NT2/D1 (cell line): Measurements from ENCODE around the gene DIP2C.

Source experiments
- DNase-seq: peaks from one replicate; pipeline ENCODE4 v3.0.0-alpha.2; 2011; ENCODE audit warnings: low read depth, low spot score
- H3K27me3 ChIP-seq: 2 replicates; pipeline ENCODE4 v1.6.0; 2011; ENCODE audit warnings: mild to moderate bottlenecking; ENCODE audit not compliant: insufficient read length, insufficient read depth
- H3K36me3 ChIP-seq: 2 replicates; pipeline ENCODE4 v1.6.1; 2011; ENCODE audit warnings: mild to moderate bottlenecking, low read length, mixed read lengths; ENCODE audit not compliant: insufficient read depth, insufficient read length
- H3K4me1 ChIP-seq: 2 replicates; pipeline ENCODE4 v1.5.1; 2011; ENCODE audit not compliant: insufficient read depth, insufficient read length
- H3K4me3 ChIP-seq: 2 replicates; pipeline ENCODE4 v1.5.1; 2011; ENCODE audit warnings: low read depth; ENCODE audit not compliant: insufficient read length
- H3K9ac ChIP-seq: 2 replicates; pipeline ENCODE4 v1.6.0; 2011; ENCODE audit warnings: low read depth; ENCODE audit not compliant: insufficient read length
- H3K9me3 ChIP-seq: 2 replicates; pipeline ENCODE4 v1.5.1; 2011; ENCODE audit warnings: mild to moderate bottlenecking, low read length; ENCODE audit not compliant: insufficient read depth
- SUZ12 ChIP-seq: IDR thresholded peaks from 2 replicates; pipeline ENCODE4 v1.6.1; 2011; ENCODE audit not compliant: insufficient read length, insufficient read depth; ENCODE audit errors: extremely low read depth
- YY1 ChIP-seq: IDR thresholded peaks from 2 replicates; pipeline ENCODE4 v1.6.1; 2011; ENCODE audit not compliant: insufficient read length, insufficient read depth
- ZNF274 ChIP-seq: IDR thresholded peaks from 2 replicates; pipeline ENCODE4 v1.6.1; 2011; ENCODE audit warnings: mild to moderate bottlenecking, low read depth, low read length

DIP2C gene

DNA sequence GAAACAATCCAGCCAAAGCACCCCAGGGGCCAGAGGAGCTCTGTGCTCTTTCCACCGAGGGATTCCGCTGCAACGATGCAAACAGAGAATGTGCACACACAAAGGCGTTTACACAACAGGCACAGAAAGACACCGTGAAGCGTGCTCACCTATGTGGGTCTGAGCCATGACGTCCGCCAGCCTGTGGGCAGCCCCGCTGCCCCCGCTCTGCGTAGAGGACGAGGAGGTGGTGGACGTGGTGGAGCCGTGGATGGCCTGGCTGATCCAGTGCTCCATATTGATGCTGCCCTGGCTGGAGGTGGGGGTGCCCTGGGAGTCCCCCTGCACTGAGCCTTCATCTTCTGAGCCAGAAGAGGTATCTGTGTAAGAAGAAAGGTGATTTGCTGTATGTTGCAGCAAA, 266.8 kb downstream of the DIP2C start:
- H3K36me3 ChIP-seq: peaks cover 17% of the 10 kb centered on the region
- H3K4me1 ChIP-seq: no peaks in the 10 kb centered on the region
- no peak overlapping the region for H3K9ac ChIP-seq
- TF ChIP-seq YY1 (no peak), ZNF274 (no peak), SUZ12 (no peak)
- H3K27me3 ChIP-seq: no peaks in the 10 kb centered on the region
- H3K9me3 ChIP-seq: no peaks in the 10 kb centered on the region
- no peak overlapping the region for H3K4me3 ChIP-seq
- no peak for DNase-seq

DNA sequence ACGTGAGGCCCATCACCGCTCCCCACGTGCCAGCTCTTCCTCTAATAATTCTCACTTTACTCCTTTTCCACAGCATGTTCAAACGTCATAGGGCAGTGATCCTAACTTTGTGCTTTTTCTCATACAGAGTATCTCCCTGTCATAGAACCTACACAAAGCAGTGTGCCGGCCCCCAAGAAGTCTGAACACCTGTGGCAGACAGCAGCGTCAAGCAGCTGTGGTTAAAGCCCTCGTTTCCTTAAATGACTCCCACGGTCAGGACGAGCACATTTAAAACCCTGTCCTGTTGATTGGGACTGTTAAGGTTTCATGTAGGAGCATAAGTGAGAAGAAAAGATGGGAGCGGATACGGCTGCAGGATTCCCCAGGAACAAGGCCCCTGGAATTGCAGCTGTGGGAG, 267.2 kb downstream of the DIP2C start:
- Histone ChIP-seq H3K4me1 (no peaks in the 10 kb centered on the region), H3K9ac (no peak overlapping the region), H3K4me3 (no peak overlapping the region), H3K27me3 (no peaks in the 10 kb centered on the region), H3K36me3 (peaks cover 17% of the 10 kb centered on the region), H3K9me3 (no peaks in the 10 kb centered on the region)
- TF ChIP-seq SUZ12: no peak
- no peak for TF ChIP-seq ZNF274
- TF ChIP-seq YY1: no peak
- no peak for DNase-seq

DNA sequence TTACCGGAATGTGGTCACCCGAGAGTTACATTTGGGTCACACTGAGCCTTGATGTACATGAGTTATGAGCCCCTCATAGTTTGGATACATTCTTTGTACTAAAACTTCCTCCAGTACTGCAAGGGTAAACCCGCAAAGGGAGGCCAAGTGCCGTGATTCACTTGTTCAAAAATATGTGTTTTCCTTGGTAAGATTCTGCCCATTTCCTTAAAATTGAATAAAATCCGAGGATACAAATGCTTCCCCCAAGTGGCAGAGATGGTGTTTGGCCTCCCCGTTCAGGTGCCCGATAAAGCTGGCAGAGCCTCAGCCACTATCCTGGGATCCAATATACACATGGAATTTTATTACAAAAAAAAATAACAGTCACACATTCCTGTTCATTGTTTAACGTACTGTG, 268.3 kb downstream of the DIP2C start:
- no peak overlapping the region for H3K9ac ChIP-seq
- no peaks in the 10 kb centered on the region for H3K9me3 ChIP-seq
- peaks cover 17% of the 10 kb centered on the region for H3K36me3 ChIP-seq
- H3K4me3 ChIP-seq: no peak overlapping the region
- TF ChIP-seq ZNF274: no peak
- TF ChIP-seq YY1: no peak
- no peak for TF ChIP-seq SUZ12
- no peaks in the 10 kb centered on the region for H3K27me3 ChIP-seq
- no peak for DNase-seq
- peaks cover 1% of the 10 kb centered on the region for H3K4me1 ChIP-seq

DNA sequence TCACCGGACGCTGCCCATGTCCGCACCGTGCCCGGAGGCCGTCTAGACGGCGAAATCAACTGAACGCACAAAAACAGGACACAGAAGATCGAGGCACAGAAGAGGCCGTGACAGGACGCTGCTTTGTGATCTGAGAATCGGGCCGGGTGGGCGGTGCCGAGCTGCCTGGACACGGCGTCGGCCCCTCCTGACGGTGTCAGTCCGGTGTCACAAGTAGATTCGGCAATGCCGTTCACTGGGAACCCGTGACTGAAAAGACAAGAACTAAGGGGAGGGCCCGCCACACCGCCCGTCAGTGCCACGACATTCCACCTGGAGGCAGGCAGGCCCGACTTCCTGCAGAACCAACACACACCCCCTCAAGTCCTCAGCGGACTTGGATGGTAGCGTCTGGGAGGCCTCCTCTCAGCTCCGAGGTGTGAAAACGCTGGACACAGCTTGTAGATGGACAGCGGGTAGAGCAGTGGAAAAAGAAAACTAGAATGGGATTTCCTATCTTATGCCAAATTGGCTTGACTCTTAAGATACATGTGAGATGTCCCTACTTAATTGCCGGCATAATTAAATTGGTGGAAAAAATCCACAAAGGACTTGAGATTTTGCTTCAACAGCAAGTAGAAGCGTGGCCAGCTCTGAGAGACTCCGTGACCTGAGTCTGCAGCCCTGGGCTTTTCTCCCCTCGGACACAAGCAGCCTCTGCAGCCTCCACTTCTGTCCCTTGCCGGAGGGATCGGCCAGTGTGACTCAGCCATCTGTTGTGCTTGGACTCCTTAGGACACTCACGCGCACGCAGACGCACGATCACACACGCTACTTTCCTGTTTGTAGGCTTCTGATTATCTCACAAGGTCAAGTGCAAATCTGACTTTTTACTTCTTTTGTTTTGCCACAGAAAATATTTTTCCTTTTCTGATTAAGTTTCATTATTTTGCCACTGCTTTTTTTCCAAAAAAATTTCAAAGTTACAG, 269.0 kb downstream of the DIP2C start:
- Histone ChIP-seq H3K9ac (no peak overlapping the region), H3K4me1 (peaks cover 3% of the 10 kb centered on the region), H3K4me3 (no peak overlapping the region), H3K36me3 (peaks cover 17% of the 10 kb centered on the region), H3K9me3 (no peaks in the 10 kb centered on the region), H3K27me3 (no peaks in the 10 kb centered on the region)
- DNase-seq: no peak
- TF ChIP-seq YY1 (no peak), SUZ12 (no peak), ZNF274 (no peak)

DNA sequence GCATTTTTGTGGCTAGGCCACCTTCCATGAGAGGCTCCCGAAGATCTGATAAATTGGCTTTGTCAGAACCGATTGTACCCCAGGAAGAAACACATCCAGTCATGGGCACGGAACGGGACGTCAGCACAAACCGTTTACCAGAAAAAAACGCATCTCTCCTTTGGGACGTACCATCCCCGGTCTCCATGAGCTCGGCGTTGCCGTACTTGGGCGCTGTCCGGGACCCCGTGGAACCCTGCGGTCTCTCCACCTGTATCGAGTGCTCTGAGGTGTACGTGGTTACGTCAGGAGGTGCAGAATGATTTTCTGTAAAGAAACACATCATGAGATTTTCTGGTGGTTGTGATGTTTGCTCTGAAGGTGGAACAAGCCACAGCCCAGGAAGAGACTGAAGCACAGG, 270.6 kb downstream of the DIP2C start:
- H3K9me3 ChIP-seq: no peaks in the 10 kb centered on the region
- H3K36me3 ChIP-seq: peaks cover 17% of the 10 kb centered on the region
- H3K27me3 ChIP-seq: no peaks in the 10 kb centered on the region

DNA sequence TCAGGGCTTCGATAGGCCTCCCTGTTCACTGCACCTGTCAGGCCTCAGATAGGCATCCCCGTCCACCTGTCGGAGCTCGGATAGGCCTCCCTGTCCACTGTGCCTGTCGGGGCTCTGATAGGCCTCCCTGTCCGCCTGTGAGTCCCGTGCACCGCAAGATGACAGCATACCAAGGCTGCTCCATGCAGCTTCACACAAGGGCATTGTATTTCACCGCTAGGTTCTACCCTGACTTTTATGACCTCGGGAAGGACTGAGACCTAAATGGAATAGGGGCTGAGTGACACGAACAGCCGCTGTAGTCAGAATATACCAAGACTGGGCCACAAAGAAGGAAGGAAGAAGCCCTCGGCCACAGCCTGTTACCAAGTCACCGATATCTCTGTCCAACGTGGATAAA, 271.2 kb downstream of the DIP2C start:
- Histone ChIP-seq H3K9me3 (no peaks in the 10 kb centered on the region), H3K4me3 (no peak overlapping the region), H3K36me3 (peaks cover 22% of the 10 kb centered on the region), H3K9ac (no peak overlapping the region), H3K4me1 (peaks cover 3% of the 10 kb centered on the region), H3K27me3 (no peaks in the 10 kb centered on the region)
- DNase-seq: no peak
- no peak for TF ChIP-seq SUZ12
- no peak for TF ChIP-seq ZNF274
- no peak for TF ChIP-seq YY1

More for the DNA sequence above, 270.6 kb downstream of the DIP2C start:
- Histone ChIP-seq H3K4me1 (peaks cover 3% of the 10 kb centered on the region), H3K9ac (no peak overlapping the region), H3K4me3 (no peak overlapping the region)
- DNase-seq: no peak
- TF ChIP-seq SUZ12 (no peak), YY1 (no peak), ZNF274 (no peak)

DNA sequence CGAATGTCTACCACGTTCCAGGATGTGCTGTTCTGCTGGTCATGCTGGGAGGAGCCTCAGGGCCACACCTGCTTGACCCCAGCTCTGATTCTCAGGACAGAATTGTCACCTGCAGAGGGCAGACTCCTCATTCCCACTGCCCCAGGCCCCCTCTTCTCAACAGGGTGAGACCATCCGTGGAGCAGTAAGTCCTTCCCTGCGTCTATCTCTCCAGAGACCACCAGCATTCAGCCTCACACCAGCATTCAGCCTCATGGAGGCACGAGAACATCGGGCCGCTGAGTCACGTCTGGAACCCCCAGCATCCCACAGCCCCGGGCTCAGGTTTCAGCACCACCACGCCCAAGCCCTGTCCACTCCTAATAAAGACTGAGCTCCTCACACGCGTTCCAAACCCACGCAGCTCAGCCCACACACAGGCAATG, 273.4 kb downstream of the DIP2C start:
- no peaks in the 10 kb centered on the region for H3K27me3 ChIP-seq
- H3K4me3 ChIP-seq: no peak overlapping the region
- H3K9ac ChIP-seq: no peak overlapping the region
- peaks cover 3% of the 10 kb centered on the region for H3K4me1 ChIP-seq
- no peaks in the 10 kb centered on the region for H3K9me3 ChIP-seq
- DNase-seq: peak; percentile 13
- no peak for TF ChIP-seq YY1
- no peak for TF ChIP-seq ZNF274
- TF ChIP-seq SUZ12: no peak
- peaks cover 19% of the 10 kb centered on the region for H3K36me3 ChIP-seq
